GM10847 (cell line): Measurements from ENCODE around the gene FZD8.

Experiments
- POLR2A ChIP-seq: IDR thresholded peaks from 2 replicates; pipeline ENCODE4 v1.6.1; 2011; ENCODE audit not compliant: insufficient read length; ENCODE audit errors: extremely low read depth

FZD8 gene

GRCh38 chr10:35633006-35633980 is 8.8 kb downstream of the FZD8 start:
- TF ChIP-seq POLR2A = no peak

GRCh38 chr10:35632027-35632426 is 10.1 kb downstream of the FZD8 start:
- no peak for TF ChIP-seq POLR2A

- TF ChIP-seq POLR2A = no peak
Measured at GRCh38 chr10:35631404-35631803, 10.7 kb downstream of the FZD8 start.

GRCh38 chr10:35626971-35627507 is 15.1 kb downstream of the FZD8 start:
- TF ChIP-seq POLR2A = no peak

- TF ChIP-seq POLR2A = no peak
Measured at GRCh38 chr10:35614312-35614711, 27.8 kb downstream of the FZD8 start.

GRCh38 chr10:35613597-35614226 is 28.4 kb downstream of the FZD8 start:
- no peak for TF ChIP-seq POLR2A

- TF ChIP-seq POLR2A = no peak
Measured at GRCh38 chr10:35613107-35613440, 29.0 kb downstream of the FZD8 start.

- TF ChIP-seq POLR2A = no peak
Measured at GRCh38 chr10:35612385-35613106, 29.6 kb downstream of the FZD8 start.

GRCh38 chr10:35611750-35612149 is 30.3 kb downstream of the FZD8 start:
- TF ChIP-seq POLR2A = no peak

GRCh38 chr10:35608328-35608672 is 33.8 kb downstream of the FZD8 start:
- no peak for TF ChIP-seq POLR2A

GRCh38 chr10:35607475-35608327 is 34.4 kb downstream of the FZD8 start:
- no peak for TF ChIP-seq POLR2A

- TF ChIP-seq POLR2A = no peak
Measured at GRCh38 chr10:35606430-35606829, 35.7 kb downstream of the FZD8 start.

- no peak for TF ChIP-seq POLR2A
Measured at GRCh38 chr10:35605191-35605590, 36.9 kb downstream of the FZD8 start, which contains the start of gene GJD4. Gene GJD4 (plus strand): TSS chr10:35605341. CDS start chr10:35605568, 227 bp downstream.

- no peak for TF ChIP-seq POLR2A
Measured at GRCh38 chr10:35600193-35600592, 41.9 kb downstream of the FZD8 start.

GRCh38 chr10:35598379-35598778 is 43.7 kb downstream of the FZD8 start:
- TF ChIP-seq POLR2A = no peak

GRCh38 chr10:35595106-35595505 is 47.0 kb downstream of the FZD8 start:
- no peak for TF ChIP-seq POLR2A
